ENCODE results near the gene NPC1L1.
"Not testable (repeated sequence)": the region's sequence is repeated elsewhere in the genome, so short reads cannot be mapped to it uniquely, and the experiment has no call there.

NPC1L1 gene

GRCh38 chr7:44564606-44565005 is 23.5 kb upstream of the NPC1L1 start:
- no peak for DNase-seq (ENCODE audit: low read depth)

GRCh38 chr7:44563171-44563679 is 22.1 kb upstream of the NPC1L1 start:
- no peak for DNase-seq (ENCODE audit: low read depth)

- DNase-seq (ENCODE audit: low read depth) = not testable (repeated sequence)
These were observed 21.5 kb upstream of the NPC1L1 start for GRCh38 chr7:44562622-44562962.

DNA sequence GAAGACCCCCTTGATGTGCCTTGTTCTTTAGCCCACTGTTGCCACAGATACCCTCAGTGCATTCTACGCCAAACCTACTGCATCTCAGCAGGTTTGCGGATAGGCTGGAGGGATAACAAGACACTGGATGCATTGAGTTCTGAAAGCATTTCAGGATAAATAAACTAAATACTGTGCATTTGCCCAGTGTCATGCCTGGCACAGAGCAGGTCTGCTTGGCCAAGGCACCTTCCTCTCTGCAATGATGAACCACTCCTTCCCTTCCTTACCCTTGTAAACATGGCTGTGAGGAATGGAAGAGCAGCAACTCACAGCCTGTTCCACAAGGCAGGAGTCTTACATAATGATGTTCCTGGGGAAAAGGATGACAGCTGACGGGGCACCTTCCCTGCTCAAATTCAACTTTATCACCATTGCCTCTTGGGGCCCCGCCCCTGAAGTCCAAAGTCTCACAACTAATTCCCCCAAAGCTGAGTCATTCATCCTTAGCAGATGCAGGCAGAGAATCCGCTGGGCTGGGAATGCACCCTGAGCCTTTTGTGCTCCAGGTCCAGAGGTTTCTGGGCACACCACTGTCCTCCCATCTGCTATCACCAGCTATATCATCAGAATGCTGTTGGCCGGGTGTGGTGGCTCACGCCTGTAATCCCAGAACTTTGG is 21.0 kb upstream of the NPC1L1 start:
- no peak for DNase-seq (ENCODE audit: low read depth)

DNA sequence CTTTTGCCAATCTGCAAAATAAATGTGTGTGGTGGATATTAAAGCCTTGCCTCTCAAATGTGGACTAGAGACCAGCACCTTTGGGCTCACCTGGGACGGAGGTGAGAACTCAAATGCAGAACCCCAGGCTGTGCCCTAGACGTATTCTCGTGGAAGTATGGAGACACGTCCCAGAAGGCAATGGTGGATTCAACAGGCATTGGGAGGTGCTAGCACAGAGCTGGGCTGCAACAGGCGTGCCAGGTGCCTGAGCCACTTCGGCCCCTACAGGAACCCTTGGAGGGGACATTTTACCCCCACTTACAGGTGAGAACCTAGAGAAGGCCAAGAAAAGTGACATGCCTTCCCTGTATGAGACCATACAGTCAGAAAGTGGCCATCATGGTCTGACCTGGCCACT is 20.4 kb upstream of the NPC1L1 start:
- DNase-seq (ENCODE audit: low read depth) = no peak

- DNase-seq (ENCODE audit: low read depth) = no peak
These were observed 18.4 kb upstream of the NPC1L1 start for GRCh38 chr7:44559485-44559884.

- no peak for DNase-seq (ENCODE audit: low read depth)
These were observed 16.4 kb upstream of the NPC1L1 start for GRCh38 chr7:44557485-44557884.

DNA sequence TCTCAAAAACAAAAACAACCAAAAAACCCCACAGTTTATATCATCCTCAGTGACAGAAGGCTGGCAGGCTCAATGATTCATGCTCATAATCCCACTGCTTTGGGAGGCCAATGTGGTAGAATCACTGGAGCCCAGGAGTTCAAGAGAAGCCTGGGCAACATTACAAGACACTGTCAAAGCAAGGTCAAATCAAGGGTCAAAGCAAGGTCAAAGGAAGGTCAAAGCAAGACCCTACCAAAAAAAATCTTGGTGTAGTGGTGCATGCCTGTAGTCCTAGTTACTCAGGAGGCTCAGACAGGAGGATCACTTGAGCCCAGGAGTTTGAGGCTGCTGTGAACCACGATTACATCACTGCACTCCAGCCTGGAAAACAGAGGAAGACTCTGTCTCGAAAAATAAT is 14.2 kb upstream of the NPC1L1 start:
- no peak for DNase-seq (ENCODE audit: low read depth)

DNA sequence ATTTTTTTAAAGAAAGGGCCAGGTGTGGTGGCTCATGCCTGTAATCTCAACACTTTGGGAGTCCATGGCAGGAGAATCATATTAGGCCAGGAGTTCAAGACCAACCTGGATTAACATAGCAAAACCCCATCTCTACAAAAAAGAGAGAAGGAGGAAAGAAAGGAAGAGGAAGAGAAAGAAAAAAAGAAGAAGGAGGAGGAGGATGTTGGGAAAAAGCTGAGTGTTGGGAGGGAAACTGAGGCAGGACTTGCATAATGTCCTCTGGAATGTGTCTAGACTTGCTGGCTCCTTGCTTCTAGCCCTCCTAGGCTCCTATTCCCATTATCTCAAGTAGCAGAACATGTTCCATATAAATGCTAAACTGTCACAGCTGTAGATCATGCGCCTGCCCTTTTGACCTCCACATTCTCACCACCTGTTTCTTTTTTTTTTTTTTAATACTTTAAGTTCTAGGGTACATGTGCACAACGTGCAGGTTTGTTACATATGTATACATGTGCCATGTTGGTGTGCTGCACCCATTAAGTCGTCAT is 11.4 kb upstream of the NPC1L1 start:
- DNase-seq (ENCODE audit: low read depth) = not testable (repeated sequence)

- no peak for DNase-seq (ENCODE audit: low read depth)
These were observed 8.3 kb upstream of the NPC1L1 start for GRCh38 chr7:44549457-44549856.

GRCh38 chr7:44548893-44549292 is 7.8 kb upstream of the NPC1L1 start:
- no peak for DNase-seq (ENCODE audit: low read depth)

GRCh38 chr7:44547536-44548231 is 6.6 kb upstream of the NPC1L1 start:
- no peak for DNase-seq (ENCODE audit: low read depth)

- DNase-seq (ENCODE audit: low read depth) = no peak
These were observed 913 bp upstream of the NPC1L1 start for GRCh38 chr7:44541876-44542610.

DNA sequence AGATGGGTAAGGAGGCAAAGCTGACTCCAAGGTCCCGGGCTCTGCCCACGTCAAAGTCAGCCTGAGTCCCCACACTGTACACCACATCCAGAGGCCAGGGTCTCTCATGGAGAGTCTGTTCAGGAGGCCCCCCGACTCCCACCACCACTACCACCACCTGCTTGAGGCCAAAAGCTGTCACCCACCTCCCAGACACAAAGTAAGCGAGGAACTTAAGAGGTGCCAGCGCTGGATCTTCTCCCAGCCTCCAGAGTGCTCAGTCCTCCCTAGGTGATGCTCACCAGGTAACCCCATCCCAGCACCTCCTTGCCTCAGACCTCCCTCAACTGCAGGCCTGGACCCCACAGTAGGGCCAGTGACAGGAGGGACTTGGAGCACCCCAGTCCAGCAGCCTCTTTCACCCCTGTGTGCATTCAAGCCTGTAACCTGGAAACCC is 520 bp downstream of the NPC1L1 start:
- no peak for DNase-seq (ENCODE audit: low read depth)

- no peak for DNase-seq (ENCODE audit: low read depth)
These were observed 1.2 kb downstream of the NPC1L1 start for GRCh38 chr7:44539669-44540506.

DNA sequence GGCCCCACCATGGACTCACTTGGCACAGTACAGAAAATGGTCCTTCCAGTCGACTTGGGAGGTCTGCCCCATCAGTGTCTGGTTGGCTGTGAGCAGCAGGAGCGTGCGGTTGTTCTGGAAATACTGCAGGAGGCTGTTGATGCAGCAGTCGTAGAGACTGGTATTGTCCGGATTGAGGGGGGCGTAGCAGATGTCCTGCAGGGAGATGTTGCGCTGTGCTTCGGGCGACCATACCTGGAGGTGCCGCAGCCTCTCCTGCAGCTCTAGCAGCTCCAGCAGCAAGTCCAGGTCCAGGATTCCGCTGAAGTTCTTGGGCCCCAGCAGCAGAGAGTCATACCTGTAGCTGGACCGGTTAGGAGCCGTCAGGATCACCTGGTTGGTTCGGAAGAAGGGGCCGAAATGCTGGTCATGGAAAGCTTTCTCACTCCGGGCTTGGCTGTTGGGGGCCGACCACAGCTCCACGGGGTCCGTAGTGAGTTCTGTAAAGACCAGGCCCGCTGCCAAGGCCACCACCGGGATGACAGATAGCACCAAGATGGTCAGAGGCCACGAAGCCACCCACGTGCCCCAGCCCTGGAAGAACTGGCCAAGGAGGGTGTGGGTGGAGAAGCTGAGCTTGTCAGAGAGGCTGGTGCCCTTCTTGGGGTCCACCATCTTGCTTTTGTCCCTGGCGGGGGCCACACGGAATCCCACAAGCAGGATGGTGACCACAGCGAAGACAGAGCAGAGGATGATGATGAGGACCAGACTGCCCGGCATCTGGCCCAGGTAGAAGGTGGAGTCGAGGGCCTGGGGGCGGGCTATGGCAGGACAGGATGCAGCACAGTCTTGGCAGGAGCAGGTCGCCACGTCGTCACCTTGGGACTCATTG is 2.1 kb downstream of the NPC1L1 start:
- DNase-seq (ENCODE audit: low read depth) = no peak

DNA sequence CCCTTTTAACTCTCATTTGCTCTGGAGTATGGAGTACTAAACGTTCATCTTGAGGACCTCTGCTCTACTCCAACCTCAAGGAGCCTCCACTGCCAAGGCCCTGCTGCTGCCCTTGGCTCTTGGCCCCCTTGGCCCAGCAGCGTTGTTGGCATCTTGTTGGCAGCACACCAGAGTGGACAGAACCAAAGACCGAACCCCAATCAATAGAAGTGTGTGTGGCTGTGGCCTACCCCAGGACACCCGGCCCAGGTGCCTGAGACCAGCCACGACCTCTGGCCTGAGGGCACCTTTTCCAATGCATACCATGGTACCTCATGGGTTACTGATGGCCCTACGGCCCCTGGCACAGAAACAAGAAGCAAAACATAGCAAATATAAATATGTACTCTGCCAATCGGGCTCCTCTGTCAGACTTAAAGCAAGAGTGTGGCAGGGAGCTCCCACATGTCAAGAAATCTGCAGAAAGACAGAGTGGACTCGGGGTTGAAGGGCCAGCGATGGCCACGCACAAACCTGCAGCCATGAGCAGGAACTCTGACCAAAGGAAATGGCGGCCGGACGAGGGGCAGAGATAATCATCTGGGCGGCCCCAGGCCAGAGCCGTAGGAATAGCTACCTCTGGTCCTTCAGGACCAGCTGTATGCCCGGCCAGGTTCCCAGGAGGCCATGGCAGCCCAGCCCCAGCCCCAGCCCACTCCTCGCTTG is 2.9 kb downstream of the NPC1L1 start:
- DNase-seq (ENCODE audit: low read depth) = no peak

DNA sequence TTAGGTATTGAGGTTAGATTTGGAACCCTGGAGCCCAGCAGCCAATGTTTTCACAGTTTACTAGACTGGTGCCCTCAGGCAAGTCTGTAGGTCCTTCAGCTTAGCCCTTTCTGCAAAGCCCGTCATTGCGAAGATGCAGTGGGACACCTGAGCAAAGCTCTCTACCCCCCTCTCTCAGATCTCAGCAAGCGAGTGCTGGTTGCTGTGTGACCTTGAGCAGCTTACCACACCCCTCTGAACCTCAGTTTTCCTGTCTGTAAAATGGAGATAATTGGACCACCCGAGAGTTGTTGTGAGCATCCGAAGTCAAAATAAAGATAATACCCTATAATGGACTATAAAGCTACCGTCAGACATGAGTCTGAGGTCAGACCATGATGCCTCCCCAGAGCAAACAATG is 3.7 kb downstream of the NPC1L1 start:
- no peak for DNase-seq (ENCODE audit: low read depth)

GRCh38 chr7:44536090-44536489 is 5.0 kb downstream of the NPC1L1 start:
- no peak for DNase-seq (ENCODE audit: low read depth)

DNA sequence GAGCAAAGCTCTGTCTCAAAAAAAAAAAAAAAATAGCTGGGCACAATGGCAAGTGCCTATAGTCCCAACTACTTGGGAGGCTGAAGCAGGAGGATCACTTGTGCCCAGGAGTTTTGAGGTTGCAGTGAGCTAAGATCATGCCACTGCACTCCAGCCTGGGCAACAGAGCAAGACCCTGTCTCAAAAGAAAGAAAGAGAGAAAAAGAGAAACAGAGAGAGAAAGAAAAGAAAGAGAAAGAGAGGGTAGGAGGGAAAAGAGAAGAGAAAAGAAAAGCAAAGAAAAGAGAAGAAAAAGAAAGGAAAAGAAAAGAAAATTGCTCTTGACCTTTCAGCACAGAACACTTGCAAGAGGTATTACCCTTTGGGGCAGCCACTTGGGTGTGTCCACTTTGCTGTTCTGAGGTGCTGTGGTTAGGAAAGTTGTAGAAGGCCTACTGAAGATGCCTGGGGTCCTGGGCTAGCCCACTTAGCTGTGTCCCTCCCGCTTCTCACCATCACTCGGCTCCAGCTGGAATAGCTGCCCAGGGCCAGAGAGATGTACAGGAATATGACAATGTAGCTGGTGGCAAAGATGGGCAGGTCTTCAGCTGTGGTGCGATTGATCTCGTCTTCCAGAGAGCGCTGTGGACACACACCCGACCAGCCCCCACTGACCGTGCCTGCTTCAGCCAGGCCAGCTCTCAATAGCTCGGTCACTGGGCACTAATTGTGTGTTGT is 5.6 kb downstream of the NPC1L1 start:
- DNase-seq (ENCODE audit: low read depth) = no peak
